ENCODE results near the gene OR6A2.

The OR6A2 gene

GRCh38 chr11:6782720-6783119, 16.8 kb downstream of the OR6A2 start, which contains the start of gene OR2AG1:
TSS of gene OR2AG1 (plus strand) at chr11:6783020. CDS start at chr11:6785038, 2,018 bp downstream.
- no peak within 1 kb of the TSS for H3K4me2 ChIP-seq
- H3K4me1 ChIP-seq (ENCODE audit: low read depth, poor library complexity, severe bottlenecking) = no peaks in the 10 kb centered on the region
- no peak within 1 kb of the TSS for H3K27ac ChIP-seq
- H3K79me2 ChIP-seq (ENCODE audit: insufficient read depth, low read depth) = no peaks in the 10 kb centered on the region
- TF ChIP-seq CTCF (conservative IDR thresholded peaks at IDR 0.05; ENCODE audit: low read depth, low read length) = no peak
- H3K9ac ChIP-seq = no peak within 1 kb of the TSS
- no peak within 1 kb of the TSS for H3K4me3 ChIP-seq (IDR thresholded peaks at IDR 0.05; ENCODE audit: insufficient read depth, low read depth, low read length)
- H4K20me1 ChIP-seq (ENCODE audit: insufficient read depth) = no peaks in the 10 kb centered on the region
- H3K36me3 ChIP-seq (ENCODE audit: insufficient read depth) = no peaks in the 10 kb centered on the region
- no peaks in the 10 kb centered on the region for H3K27me3 ChIP-seq (ENCODE audit: insufficient read depth, low read depth)
- no peak within 1 kb of the TSS for H2AFZ ChIP-seq (ENCODE audit: low read depth)

- Histone ChIP-seq H3K4me1 (ENCODE audit: low read depth, poor library complexity, severe bottlenecking) (no peaks in the 10 kb centered on the region), H2AFZ (ENCODE audit: low read depth) (no peak overlapping the region), H3K27ac (no peak overlapping the region), H3K4me3 (IDR thresholded peaks at IDR 0.05; ENCODE audit: insufficient read depth, low read depth, low read length) (no peak overlapping the region), H3K79me2 (ENCODE audit: insufficient read depth, low read depth) (no peaks in the 10 kb centered on the region), H3K36me3 (ENCODE audit: insufficient read depth) (no peaks in the 10 kb centered on the region), H3K4me2 (no peak overlapping the region), H4K20me1 (ENCODE audit: insufficient read depth) (no peaks in the 10 kb centered on the region), H3K9ac (no peak overlapping the region), H3K27me3 (ENCODE audit: insufficient read depth, low read depth) (no peaks in the 10 kb centered on the region)
- no peak for TF ChIP-seq CTCF (conservative IDR thresholded peaks at IDR 0.05; ENCODE audit: low read depth, low read length)
Observed at GRCh38 chr11:6780829-6781228, 18.7 kb downstream of the OR6A2 start.

- no peak overlapping the region for H2AFZ ChIP-seq (ENCODE audit: low read depth)
- no peak overlapping the region for H3K9ac ChIP-seq
- H3K79me2 ChIP-seq (ENCODE audit: insufficient read depth, low read depth) = no peaks in the 10 kb centered on the region
- no peaks in the 10 kb centered on the region for H3K4me1 ChIP-seq (ENCODE audit: low read depth, poor library complexity, severe bottlenecking)
- H4K20me1 ChIP-seq (ENCODE audit: insufficient read depth) = no peaks in the 10 kb centered on the region
- no peak for TF ChIP-seq CTCF (conservative IDR thresholded peaks at IDR 0.05; ENCODE audit: low read depth, low read length)
- no peaks in the 10 kb centered on the region for H3K27me3 ChIP-seq (ENCODE audit: insufficient read depth, low read depth)
- no peak overlapping the region for H3K4me2 ChIP-seq
- H3K36me3 ChIP-seq (ENCODE audit: insufficient read depth) = no peaks in the 10 kb centered on the region
- H3K27ac ChIP-seq = no peak overlapping the region
- no peak overlapping the region for H3K4me3 ChIP-seq (IDR thresholded peaks at IDR 0.05; ENCODE audit: insufficient read depth, low read depth, low read length)
Observed at GRCh38 chr11:6778518-6778917, 21.0 kb downstream of the OR6A2 start.

- Histone ChIP-seq H3K4me2 (no peak within 1 kb of the TSS), H3K36me3 (ENCODE audit: insufficient read depth) (no peaks in the 10 kb centered on the region), H3K27ac (no peak within 1 kb of the TSS), H3K4me1 (ENCODE audit: low read depth, poor library complexity, severe bottlenecking) (no peaks in the 10 kb centered on the region), H4K20me1 (ENCODE audit: insufficient read depth) (no peaks in the 10 kb centered on the region), H3K9ac (no peak within 1 kb of the TSS), H3K79me2 (ENCODE audit: insufficient read depth, low read depth) (no peaks in the 10 kb centered on the region), H3K27me3 (ENCODE audit: insufficient read depth, low read depth) (no peaks in the 10 kb centered on the region), H2AFZ (ENCODE audit: low read depth) (no peak within 1 kb of the TSS), H3K4me3 (IDR thresholded peaks at IDR 0.05; ENCODE audit: insufficient read depth, low read depth, low read length) (no peak within 1 kb of the TSS)
- no peak for TF ChIP-seq CTCF (conservative IDR thresholded peaks at IDR 0.05; ENCODE audit: low read depth, low read length)
Observed at GRCh38 chr11:6771926-6772893, 27.3 kb downstream of the OR6A2 start, which contains the start of gene OR2AG2. TSS of gene OR2AG2 (minus strand) at chr11:6771976. CDS start at chr11:6768957, 3,019 bp downstream.

All from KMS-11 (cell line).